GM18861 (cell line): Measurements from ENCODE around the gene SGCA.

Experiments used
- ATAC-seq: cut with Tn5 transposase; IDR thresholded peaks from one replicate; pipeline ENCODE4 v1.9.1; 2021; ENCODE audit not compliant: unreplicated experiment

The SGCA gene

DNA sequence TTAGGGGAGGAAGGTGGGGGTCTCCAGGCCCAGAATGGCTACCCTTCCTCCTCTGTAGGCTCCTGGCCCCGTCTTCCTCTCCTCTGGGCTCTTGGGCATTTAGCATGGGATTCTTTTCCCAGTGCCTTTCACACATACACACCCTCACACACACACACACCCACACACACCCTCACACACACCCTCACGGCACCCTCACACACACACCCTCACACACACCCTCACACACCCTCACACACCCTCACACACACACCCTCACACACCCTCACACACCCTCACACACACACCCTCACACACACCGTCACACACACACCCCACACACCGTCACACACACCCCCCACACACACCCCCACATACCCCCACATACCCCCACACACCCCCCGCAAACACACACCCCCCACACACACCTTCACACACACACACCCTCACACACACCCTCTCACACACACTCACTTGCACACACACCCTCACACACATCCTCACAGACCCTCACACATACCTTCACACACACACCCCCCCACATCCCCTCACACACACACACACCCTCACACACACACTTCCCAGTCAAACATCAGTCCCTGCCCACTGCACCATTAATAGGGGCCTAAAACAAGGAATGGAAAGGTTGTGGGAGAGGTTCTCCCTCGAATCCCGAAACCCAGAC, 845 bp downstream of the SGCA start:
- no peak for ATAC-seq

DNA sequence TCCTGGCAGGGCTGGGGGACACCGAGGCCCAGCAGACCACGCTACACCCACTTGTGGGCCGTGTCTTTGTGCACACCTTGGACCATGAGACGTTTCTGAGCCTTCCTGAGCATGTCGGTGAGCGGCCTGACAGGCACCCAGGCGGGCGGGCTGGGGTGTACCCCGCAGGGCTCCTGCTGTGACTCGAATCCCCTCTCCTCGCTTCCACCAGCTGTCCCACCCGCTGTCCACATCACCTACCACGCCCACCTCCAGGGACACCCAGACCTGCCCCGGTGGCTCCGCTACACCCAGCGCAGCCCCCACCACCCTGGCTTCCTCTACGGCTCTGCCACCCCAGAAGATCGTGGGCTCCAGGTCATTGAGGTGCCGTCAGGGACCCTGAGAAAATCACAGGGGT, 1.6 kb downstream of the SGCA start:
- no peak for ATAC-seq

DNA sequence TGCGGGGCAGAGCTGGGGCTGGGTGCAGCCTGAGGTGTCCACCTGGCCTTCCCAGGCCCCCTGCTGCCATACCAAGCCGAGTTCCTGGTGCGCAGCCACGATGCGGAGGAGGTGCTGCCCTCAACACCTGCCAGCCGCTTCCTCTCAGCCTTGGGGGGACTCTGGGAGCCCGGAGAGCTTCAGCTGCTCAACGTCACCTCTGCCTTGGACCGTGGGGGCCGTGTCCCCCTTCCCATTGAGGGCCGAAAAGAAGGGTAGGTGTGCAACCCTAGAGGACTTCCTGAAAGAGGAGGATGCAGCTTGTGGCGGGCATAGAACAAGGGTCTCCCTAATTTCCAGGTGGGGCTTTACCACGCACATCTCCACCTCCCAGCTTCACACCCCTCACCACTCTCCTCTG, 2.5 kb downstream of the SGCA start:
- no peak for ATAC-seq

DNA sequence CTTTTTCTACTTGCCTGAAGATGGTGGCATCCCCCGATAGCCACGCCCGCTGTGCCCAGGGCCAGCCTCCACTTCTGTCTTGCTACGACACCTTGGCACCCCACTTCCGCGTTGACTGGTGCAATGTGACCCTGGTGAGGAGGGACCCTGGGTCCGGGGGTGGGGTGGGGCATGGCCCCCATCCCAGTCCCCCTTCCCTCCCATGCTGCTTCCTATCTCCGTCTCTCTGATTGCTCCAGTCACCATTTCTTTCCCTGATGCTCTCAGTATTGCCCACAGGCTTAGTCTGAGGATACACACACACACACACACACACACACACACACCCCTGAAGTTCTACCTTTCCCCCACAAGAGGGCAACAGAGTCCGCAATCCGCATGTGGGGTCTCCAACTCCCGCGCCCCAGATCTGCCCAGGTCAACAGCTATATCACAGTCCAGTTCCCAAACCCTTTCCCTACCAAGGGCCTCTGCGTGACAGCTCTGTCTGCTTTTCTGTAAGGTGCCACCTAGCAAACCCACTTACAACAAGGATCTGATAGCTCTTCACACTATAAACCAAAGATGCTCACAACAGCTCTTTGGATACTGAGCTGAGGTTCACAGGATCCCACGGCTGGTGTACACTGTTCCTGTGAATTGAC, 3.4 kb downstream of the SGCA start:
- ATAC-seq = no peak

DNA sequence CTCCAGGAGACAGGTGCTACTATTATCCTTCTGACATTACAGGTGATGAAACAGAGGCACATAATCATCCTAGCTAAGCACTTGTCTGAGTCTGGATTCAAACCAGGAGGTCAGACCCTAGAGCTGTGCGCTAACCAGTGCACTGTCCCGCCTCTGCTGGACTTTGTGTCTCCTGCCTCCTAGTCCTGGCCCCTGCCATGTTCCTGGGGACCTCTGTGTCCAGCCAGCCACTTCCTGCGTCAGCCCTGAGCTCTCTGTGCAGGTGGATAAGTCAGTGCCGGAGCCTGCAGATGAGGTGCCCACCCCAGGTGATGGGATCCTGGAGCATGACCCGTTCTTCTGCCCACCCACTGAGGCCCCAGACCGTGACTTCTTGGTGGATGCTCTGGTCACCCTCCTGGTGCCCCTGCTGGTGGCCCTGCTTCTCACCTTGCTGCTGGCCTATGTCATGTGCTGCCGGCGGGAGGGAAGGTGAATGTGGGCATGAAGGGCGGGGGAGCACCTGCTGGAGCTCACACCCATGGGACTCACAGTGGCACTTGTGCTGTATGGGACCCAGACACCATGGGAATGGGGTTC, 4.2 kb downstream of the SGCA start:
- no peak for ATAC-seq

DNA sequence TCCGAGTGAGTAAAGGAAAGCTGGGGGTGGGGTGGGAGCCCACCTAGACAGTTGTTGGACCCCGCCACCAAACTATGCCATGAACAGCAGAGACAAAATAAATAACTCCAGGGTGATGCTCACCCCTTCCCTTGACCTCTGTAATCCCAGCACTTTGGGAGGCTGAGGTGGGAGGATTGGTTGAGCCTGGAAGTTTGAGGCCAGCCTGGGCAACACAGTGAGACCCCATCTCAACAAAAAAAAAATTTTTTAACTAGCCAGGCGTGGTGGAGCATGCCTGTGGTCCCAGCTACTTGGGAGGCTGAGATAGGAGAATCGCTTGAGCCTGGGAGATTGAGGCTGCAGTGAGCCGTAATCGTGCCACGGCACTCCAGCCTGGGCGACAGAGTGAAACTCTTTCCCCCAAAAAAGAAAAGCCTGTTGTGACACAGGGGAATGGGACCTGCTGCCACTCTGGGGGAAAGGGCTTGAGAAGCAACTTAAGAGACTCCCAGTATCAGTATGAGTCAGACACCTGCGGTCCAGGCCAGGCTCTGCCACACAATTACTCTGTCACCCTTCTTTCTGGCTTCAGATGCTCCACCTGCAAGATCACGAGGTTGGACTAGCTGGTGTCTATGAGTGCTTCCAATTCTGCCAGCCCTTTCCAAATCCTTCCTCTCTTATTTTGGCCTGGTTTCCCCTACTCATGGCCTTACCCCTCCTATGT, 5.0 kb downstream of the SGCA start:
- peak; percentile 58 for ATAC-seq

DNA sequence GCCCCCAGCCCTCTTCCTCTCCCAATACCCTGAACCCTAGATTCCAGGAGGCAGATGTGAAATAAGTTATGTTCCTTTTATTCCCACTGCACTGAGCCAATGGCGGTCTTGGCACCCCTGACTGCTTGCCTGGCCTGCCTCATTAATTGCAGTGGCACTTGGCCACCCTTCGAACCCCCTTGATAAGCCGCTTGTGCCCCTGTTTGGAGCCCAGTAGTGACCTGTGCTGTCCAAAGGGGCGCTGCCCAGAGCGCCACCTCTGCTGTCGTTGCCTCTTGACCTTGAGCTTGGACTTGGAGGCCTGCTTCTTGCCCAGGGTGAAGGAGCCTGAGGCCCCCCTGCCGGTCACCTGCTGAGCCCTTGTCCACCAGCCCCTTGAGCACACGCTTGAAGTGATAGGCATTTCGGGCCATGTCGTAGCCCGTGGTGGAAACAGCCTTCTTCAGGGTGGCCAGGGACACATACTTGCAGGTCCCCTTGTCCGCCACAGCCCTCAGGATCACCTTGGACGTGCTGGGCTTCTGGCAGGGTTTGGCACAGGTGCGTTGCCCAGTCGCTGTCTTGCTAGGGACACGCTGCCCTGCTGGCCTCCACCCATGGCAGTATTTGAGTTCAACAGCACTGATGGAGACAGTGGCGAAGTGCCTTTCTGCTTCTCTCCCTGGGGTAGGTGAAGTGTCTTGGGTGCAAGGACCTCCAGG, 5.7 kb downstream of the SGCA start:
- no peak for ATAC-seq

DNA sequence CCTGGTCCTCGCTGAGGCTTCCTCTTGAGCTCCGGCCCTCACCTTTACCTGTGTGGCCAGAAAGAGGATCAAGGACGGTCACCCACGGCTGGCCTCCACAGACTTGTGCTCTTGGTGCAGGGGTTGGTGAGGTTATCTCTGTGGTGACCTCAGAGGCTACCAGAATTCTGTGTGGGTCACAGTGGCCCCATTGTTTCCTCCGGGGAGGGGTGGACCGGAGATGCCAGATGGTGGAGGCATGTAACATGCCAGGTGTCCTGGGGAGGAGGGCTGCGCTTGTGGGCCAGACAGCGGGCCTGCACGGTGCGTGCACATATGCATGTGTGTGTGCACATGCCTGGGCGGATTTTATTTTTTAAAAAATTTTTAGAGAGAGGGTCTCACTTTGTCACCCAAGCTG, 6.3 kb downstream of the SGCA start:
- ATAC-seq = no peak

DNA sequence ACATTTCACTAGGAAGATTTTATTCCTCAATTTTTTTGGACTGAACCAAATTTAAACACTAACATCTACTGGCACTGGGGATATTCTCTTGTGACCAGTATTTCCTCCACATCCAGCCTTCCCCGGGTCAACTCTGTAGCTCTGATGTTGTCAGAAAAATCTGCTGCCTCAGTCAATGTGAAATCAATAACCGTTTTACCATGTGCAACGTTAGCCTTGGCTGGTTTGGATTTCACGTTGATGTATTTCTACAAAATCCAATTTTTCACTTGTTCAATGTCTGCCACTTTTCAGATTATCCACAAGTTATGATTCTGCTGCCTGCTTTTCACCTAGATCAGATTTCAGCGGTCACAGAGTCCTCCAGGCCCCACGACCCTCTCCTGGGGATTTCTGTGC, 7.1 kb downstream of the SGCA start:
- no peak for ATAC-seq

DNA sequence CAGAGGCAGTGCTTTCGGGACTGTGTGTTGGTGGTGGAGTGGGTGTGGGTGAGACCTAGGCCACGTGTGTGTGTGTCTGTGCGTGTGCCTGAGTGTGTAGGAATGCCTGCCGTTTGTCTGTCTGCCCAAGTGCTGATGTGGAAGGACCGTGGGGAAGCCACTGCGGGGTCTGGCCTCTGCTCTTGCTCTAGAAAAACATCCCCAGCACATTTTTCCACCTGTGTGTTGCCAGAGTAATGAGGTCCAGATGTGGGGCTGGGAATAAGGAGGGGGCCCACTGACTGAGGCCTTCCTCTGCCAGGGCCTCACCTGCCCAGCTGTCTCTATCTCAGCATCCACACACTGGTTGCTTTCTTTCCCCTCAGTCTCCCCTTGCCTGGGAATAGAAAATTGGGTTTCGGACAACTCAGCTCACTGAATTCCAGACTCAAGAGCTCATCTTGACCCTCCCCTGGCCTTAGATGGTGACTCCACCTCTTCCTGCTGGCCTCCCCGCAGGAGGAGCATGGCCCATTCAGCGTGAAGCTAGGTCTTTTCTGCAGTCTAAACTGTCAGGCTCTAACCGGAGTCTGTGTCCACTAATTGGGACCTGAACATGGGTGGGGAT, 7.6 kb downstream of the SGCA start:
- ATAC-seq = no peak

DNA sequence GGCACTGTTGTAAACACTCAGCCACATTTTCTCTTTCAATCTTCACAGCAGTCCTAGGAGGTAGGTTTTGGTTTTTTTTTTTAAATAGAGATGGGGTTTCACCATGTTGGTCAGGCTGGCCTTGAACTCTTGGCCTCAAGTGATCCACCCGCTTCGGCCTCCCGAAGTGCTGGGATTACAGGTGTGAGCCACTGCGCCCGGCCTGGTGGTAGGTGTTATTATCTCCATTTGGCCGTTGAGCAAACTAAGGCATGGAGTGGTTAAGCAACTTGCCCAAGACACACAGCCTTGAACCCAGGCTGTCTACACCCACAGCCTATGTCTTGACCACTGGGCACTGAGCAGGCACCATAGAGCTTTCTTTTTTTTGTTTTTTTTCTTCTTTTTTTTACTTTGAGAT, 8.6 kb downstream of the SGCA start:
- no peak for ATAC-seq

DNA sequence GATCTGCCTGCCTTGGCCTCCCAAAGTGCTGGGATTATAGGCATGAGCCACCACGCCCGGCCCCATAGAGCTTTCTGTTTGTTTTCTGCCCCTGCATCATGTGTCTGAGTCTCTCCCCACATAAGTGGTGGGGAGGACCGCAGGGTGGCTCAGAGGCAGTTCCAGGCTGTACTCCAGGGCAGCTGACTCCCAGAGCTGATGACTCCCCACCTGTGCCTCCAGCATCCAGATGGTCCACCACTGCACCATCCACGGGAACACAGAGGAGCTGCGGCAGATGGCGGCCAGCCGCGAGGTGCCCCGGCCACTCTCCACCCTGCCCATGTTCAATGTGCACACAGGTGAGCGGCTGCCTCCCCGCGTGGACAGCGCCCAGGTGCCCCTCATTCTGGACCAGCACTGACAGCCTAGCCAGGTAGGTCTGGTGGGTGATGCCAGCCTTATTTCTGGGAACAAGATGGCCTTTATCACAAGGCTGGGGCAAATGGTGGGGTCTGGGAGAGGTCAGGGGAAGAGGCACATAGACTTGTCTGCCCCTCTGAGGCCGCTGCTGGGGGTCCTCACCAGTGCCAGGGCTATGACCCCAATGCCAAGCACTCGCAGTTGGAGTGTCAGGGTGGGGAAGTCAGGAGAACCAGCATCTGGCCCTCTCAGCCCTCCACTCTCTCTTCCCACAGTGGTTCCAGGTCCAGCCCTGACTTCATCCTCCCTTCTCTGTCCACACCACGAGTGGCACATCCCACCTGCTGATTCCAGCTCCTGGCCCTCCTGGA, 9.4 kb downstream of the SGCA start:
- no peak for ATAC-seq

DNA sequence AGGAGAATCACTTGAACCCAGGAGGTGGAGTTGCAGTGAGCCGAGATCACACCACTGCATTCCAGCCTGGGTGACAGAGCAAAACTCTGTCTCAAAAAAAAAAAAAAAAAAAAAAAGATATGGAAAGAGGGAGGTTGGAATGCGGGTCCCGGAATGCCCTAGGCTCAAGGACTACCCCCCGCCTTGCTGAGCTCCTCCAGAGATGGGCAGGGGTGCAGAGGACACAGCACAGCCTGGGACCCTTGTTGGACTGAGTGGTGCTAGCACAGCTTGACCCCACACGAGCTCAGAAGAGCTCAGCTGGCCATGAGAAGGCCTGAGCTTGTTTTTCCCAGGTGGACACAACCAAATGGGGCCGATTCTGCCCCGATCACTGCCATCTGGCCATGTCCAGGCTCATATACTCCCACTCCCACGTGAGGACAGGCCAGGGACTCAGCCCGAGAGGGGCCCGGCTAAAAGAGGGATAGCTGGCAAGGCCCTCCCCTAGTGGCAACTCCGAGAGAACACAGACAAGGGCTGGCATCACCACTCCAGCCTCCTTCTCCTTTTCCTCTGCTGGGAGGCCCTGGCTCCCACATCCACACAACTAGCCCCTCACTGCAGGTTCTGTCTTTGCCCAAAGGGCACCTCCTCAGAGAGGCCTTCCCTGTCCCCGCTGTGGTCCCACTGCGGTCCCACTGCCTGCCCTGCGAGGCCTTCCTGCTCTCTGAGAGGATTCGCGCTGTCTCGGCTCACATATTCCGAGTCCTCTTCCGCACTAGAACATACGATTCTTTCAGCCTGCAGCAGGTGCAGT, 11.0 kb downstream of the SGCA start:
- no peak for ATAC-seq

DNA sequence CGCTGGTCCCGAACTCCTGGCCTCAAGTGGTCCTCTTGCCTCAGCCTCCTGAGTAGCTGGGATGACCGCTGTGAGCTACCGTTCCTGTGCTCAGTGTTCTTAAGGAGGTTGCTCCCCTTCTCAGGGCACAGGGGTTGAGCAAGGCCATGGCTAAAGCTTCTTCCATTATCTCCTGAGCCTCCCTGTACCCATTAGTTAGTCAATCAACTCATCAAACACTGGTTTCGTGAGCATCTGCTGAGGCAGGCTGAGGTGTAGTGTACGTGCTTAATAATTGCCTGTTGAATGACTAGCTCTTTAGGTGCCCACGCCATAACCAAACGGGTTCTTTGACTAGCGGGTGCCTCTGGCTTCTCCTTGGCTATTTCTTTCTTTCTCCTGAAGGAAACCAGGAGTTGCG, 11.7 kb downstream of the SGCA start:
- no peak for ATAC-seq

DNA sequence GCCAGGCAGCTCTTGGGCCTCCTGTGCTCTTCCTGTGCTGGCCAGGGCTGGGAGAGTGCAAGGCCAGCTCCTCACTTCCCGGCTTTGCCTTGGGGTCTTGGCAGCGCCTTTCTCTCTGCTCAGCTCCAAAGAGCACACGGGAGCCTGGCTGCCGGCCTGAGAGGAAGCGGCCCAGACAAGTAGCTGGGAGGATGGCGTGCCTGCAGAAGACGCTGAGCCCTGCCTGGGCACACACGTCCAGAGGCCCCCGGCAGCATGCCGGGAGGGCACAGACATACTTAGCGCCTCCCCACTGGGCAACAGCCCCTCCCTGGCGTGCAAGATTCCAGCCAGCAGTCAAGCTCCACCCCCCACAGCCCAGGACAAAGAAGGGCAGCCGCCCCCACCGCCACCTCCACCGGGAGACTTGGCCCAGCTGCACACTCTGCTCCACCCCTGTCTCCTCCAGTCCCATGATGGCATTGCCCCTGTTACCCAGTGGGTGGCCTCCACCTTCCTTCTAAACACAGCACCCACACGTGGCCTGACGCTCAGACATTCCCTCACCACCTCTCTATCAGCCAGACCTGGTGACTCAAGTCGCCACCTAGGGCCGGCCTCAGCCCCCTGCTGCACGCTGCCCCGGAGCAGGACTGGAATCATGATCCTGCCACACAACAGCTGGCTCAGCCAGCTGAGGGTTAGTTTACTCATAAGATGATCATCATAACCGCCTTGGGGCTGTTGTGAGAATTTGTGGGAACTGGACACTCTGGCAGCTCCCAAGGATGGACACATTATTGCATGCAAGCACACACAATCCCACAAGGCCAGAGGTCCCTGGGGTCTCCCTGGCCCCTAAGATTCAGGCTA, 12.4 kb downstream of the SGCA start:
- no peak for ATAC-seq

DNA sequence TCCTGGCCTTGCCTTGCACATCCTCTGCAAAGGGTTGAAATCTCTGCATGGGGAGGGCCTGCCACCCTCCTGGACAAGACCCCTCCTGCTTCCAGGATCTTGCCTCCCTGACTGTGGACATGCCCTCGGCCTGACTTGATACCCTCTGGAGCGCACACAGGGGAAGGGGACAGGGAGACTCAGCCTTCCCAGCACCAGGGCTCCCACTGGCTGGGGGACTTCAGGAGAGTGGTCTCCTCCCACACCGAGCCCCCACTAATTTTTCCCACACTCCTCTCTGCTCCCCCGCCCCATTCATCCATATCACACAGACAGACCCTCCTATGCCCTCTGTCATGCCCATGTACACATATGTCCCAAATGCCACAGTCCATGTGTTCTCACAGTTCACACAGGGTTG, 14.3 kb downstream of the SGCA start:
- ATAC-seq = no peak

DNA sequence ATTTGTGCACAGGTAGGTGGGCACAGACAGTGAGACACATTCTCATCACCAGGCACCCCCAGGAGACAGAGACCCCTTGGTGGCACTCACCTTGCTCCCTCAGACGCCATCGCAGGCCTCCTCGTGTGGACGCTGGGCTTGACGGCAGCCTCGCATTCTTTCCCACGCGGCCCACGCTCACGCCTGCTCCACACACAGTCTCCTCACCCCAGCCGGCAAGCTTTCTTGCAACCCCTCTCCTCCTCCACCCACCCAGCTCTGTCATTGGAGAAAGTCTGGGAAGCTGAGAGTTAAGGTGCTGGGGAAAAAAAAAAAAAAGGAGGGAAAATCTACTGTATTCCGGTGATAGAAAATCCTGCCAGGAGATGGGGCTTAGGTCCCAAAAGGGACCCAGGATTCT, 14.8 kb downstream of the SGCA start:
- no peak for ATAC-seq

DNA sequence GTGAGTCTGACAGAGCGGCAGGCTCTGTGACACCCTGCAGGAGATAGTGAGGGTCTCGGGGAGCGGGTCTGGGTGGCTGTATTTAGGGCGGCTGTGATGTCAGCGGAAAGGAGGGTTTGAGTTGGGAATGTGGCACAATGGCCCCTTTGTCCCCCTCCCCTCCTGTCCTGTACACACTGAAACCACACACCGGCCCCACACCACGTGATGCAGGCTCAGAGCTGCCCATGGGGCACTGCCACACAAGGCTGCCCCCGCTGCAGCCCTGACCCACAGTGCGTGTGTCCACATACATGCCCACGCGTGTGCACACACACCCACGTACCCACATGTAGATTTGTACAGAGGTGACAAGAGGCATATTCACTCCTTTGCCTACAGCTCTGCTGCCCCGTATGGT, 15.3 kb downstream of the SGCA start:
- ATAC-seq = no peak
